Smooth muscle cell of the brain vasculature (primary cell): ENCODE results near the gene GLIS2.

ENCODE experiments used
- DNase-seq: peaks from one replicate; pipeline ENCODE4 v3.0.0-alpha.2; 2012; ENCODE audit warnings: low read depth, low spot score

The GLIS2 gene

GRCh38 chr16:4369007-4369733 lies 53.3 kb downstream of the GLIS2 start:
- no peak for DNase-seq

- no peak for DNase-seq
Observed at GRCh38 chr16:4370151-4370550, 54.3 kb downstream of the GLIS2 start.

- DNase-seq = no peak
Observed at GRCh38 chr16:4370570-4371356, 54.9 kb downstream of the GLIS2 start.

- no peak for DNase-seq
Observed at GRCh38 chr16:4371357-4372000, 55.6 kb downstream of the GLIS2 start, which contains the start of gene VASN. VASN (plus strand) TSS chr16:4371848; CDS start chr16:4380878, 9,030 bp downstream.

GRCh38 chr16:4372001-4372577 lies 56.2 kb downstream of the GLIS2 start:
- no peak for DNase-seq

GRCh38 chr16:4372578-4373355 lies 56.9 kb downstream of the GLIS2 start:
- no peak for DNase-seq

- DNase-seq = no peak
Observed at GRCh38 chr16:4373356-4373908, 57.6 kb downstream of the GLIS2 start.

- DNase-seq = no peak
Observed at GRCh38 chr16:4373909-4374742, 58.3 kb downstream of the GLIS2 start.

GRCh38 chr16:4375717-4376116 lies 59.9 kb downstream of the GLIS2 start:
- DNase-seq = no peak

GRCh38 chr16:4376126-4376892 lies 60.4 kb downstream of the GLIS2 start:
- DNase-seq = no peak

GRCh38 chr16:4376893-4377572 lies 61.2 kb downstream of the GLIS2 start:
- DNase-seq = no peak

GRCh38 chr16:4377573-4378154 lies 61.8 kb downstream of the GLIS2 start:
- no peak for DNase-seq

GRCh38 chr16:4378161-4378666 lies 62.3 kb downstream of the GLIS2 start:
- no peak for DNase-seq

- DNase-seq = no peak
Observed at GRCh38 chr16:4378999-4379690, 63.3 kb downstream of the GLIS2 start.

GRCh38 chr16:4380119-4381063 lies 64.5 kb downstream of the GLIS2 start:
- no peak for DNase-seq
